Measurements from ENCODE around the gene OR52B4. TPM values are rescaled to one million over a fixed set of nuclear protein-coding genes. Genes with fewer than 3 reads are reported as not detected.
A peak's percentile ranks its signal among the peaks of the same experiment; 100 is the strongest.
"Not testable (repeated sequence)": the region's sequence is repeated elsewhere in the genome, so short reads cannot be mapped to it uniquely, and the experiment has no call there.

The OR52B4 gene
- total RNA-seq = not detected in 2 replicates
- long read RNA-seq = 0 reads

DNA sequence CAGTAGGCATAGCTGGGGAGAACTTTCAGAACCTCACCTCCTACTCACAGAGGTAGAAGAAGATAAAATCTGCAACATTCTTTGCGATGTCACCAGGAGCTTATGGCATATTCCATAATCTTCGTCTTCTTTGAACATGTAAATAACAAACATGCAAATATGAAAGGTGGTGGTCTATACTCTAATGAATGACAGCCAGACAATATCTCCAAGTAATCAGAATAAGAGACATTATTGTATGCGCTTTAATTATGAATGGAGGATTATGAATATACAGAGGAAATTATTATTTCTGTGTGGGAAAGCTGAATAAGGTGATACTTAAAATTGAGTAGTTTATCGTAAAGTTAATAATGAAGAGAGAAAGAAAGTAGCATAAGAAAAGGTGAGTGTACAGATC lies at the start of gene OR52B4:
Gene OR52B4, minus strand, starts transcription at position 101 of the 400 bp plus-strand sequence. Its CDS starts 91 bp downstream, at position 10.
- no peaks in the 10 kb centered on the region for H3K36me3 Mint-ChIP-seq (ENCODE audit: insufficient read depth)
- H3K27ac Mint-ChIP-seq = no peak within 1 kb of the TSS
- DNase-seq (ENCODE audit: low spot score, unreplicated experiment) = no peak
- TF ChIP-seq, protein P1, sequence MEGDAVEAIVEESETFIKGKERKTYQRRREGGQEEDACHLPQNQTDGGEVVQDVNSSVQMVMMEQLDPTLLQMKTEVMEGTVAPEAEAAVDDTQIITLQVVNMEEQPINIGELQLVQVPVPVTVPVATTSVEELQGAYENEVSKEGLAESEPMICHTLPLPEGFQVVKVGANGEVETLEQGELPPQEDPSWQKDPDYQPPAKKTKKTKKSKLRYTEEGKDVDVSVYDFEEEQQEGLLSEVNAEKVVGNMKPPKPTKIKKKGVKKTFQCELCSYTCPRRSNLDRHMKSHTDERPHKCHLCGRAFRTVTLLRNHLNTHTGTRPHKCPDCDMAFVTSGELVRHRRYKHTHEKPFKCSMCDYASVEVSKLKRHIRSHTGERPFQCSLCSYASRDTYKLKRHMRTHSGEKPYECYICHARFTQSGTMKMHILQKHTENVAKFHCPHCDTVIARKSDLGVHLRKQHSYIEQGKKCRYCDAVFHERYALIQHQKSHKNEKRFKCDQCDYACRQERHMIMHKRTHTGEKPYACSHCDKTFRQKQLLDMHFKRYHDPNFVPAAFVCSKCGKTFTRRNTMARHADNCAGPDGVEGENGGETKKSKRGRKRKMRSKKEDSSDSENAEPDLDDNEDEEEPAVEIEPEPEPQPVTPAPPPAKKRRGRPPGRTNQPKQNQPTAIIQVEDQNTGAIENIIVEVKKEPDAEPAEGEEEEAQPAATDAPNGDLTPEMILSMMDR (IDR thresholded peaks at IDR 0.05; ENCODE audit: unreplicated experiment) = no peak
- H3K27me3 Mint-ChIP-seq = peaks cover 8% of the 10 kb centered on the region
- H3K4me1 Mint-ChIP-seq (ENCODE audit: low read depth) = no peaks in the 10 kb centered on the region
- no peak within 1 kb of the TSS for H3K4me3 Mint-ChIP-seq (ENCODE audit: low read depth)
- H3K9me3 Mint-ChIP-seq (ENCODE audit: low read depth) = peaks cover 6% of the 10 kb centered on the region

DNA sequence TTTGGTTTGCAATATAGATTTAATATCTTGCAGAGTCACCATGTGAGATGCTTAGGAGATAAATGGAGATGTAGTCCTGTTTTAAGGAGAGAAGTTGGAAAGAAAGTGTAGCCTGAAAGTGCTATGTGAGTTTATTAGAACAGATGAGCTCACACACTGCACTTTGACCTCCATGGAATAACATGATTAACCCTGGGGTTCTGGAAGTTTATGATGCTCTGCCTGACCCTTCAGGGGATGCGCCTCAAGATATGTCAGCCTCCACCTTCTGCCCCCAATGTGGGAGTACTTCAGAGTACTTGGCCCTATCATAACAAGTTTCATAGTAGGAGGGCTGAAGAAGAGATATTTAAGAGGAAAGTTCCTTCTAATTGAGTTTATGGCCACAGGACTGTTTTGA lies 48.6 kb upstream of the OR52B4 start:
- no peaks in the 10 kb centered on the region for H3K36me3 Mint-ChIP-seq (ENCODE audit: insufficient read depth)
- DNase-seq (ENCODE audit: low spot score, unreplicated experiment) = no peak
- TF ChIP-seq, protein P1 (IDR thresholded peaks at IDR 0.05; ENCODE audit: unreplicated experiment) = no peak
- no peaks in the 10 kb centered on the region for H3K9me3 Mint-ChIP-seq (ENCODE audit: low read depth)
- H3K4me3 Mint-ChIP-seq (ENCODE audit: low read depth) = no peak overlapping the region
- H3K27me3 Mint-ChIP-seq = no peaks in the 10 kb centered on the region
- H3K4me1 Mint-ChIP-seq (ENCODE audit: low read depth) = peaks cover 1% of the 10 kb centered on the region
- no peak overlapping the region for H3K27ac Mint-ChIP-seq

DNA sequence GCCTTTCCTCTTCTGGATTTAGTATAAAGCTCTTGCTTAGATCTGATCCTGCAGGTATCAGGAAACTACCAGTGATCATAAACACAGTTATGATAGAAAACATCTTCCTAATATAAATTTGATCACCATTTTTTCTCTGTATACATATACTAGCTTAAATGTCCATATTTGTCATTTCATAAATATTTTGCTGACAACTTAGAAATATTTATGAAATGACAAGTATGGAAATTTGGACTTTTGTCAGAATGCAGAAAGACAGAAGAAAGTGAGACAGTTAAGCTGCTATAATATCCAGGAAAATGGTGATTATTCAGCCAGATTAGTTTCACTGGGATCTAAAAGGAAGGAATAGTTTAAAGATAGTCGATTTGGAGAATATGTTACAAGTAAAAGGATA lies 48.1 kb upstream of the OR52B4 start:
- Mint-ChIP-seq H3K9me3 (ENCODE audit: low read depth) (no peaks in the 10 kb centered on the region), H3K4me1 (ENCODE audit: low read depth) (peaks cover 1% of the 10 kb centered on the region), H3K4me3 (ENCODE audit: low read depth) (no peak overlapping the region), H3K36me3 (ENCODE audit: insufficient read depth) (no peaks in the 10 kb centered on the region), H3K27me3 (no peaks in the 10 kb centered on the region), H3K27ac (no peak overlapping the region)
- TF ChIP-seq, protein P1 (IDR thresholded peaks at IDR 0.05; ENCODE audit: unreplicated experiment) = no peak
- no peak for DNase-seq (ENCODE audit: low spot score, unreplicated experiment)

DNA sequence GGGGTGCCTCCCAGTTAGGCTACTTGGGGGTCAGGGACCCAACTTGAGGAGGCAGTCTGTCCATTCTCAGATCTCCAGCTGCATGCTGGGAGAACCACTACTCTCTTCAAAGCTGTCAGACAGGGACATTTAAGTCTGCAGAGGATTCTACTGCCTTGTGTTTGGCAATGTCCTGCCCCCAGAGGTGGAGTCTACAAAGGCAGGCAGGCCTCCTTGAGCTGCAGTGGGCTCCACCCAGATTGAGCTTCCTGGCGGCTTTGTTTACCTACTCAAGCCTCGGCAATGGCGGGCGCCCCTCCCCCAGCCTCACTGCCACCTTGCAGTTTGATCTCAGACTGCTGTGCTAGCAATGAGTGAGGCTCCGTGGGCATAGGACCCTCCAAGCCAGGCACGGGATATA lies 38.0 kb upstream of the OR52B4 start:
- H3K4me3 Mint-ChIP-seq (ENCODE audit: low read depth) = not testable (repeated sequence)
- peaks cover 21% of the 10 kb centered on the region for H3K9me3 Mint-ChIP-seq (ENCODE audit: low read depth)

DNA sequence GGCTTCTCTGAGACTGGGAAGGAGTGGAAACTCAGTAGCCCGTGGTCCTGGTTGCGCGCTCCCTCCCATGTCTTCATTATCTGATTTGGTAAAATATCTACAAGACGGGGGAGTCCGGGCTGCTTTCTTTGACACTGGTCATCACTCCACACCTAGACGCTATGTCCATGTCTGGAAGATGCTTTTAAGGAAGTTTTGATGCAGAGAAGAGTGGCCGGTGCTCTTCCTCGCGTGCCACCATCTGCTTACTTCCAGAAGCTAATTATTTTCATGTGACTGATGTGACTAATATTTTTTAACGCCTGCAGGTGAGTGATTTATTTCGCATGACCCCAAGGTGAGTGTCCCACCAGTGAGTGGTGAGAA lies 25.7 kb upstream of the OR52B4 start:
- H3K4me1 Mint-ChIP-seq (ENCODE audit: low read depth) = peaks cover 9% of the 10 kb centered on the region
- H3K4me3 Mint-ChIP-seq (ENCODE audit: low read depth) = peak overlapping the region; percentile 87
- peaks cover 12% of the 10 kb centered on the region for H3K9me3 Mint-ChIP-seq (ENCODE audit: low read depth)
- peaks cover 11% of the 10 kb centered on the region for H3K36me3 Mint-ChIP-seq (ENCODE audit: insufficient read depth)
- no peak overlapping the region for H3K27ac Mint-ChIP-seq
- DNase-seq (ENCODE audit: low spot score, unreplicated experiment) = no peak
- TF ChIP-seq, protein P1 (IDR thresholded peaks at IDR 0.05; ENCODE audit: unreplicated experiment) = no peak
- H3K27me3 Mint-ChIP-seq = peaks cover 5% of the 10 kb centered on the region

More for the DNA sequence above, 38.0 kb upstream of the OR52B4 start:
- not testable (repeated sequence) for DNase-seq (ENCODE audit: low spot score, unreplicated experiment); H3K36me3 Mint-ChIP-seq (ENCODE audit: insufficient read depth); H3K27ac Mint-ChIP-seq; H3K27me3 Mint-ChIP-seq; H3K4me1 Mint-ChIP-seq (ENCODE audit: low read depth)

DNA sequence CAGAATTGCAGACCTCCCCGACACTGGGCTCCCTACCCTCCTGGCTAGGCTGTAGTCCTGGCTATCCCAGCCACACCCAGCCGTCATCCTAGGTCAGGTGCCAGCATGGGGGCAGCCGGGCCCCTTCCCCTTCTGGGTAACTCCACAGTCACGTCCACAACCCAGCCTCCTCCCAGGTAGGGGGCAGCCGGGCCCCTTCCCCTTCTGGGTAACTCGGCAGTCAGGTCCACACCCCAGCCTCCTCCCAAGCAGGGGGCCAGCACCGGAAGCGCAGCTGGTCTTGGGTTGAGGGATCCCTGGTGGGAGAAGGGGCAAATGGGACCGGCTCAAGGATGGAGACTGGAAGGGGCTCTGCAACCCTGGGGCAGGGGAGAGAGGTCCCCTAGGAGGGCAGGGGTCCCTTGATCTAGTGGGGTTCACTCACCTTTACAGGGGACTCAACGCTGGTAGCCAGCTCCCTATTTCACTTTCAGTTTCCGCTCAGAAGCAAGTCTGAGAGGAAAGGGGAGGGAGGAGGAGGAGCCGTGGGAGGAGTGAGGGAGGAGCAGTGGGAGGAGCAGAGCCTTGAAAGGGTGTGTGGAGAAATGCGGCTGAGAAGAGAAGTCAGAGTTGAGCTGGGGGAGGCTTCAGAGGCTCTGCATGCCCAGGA lies 25.1 kb upstream of the OR52B4 start, which contains the start of gene TRIM21:
Gene TRIM21, minus strand, starts transcription at position 494 of the 649 bp plus-strand sequence. CDS start 3,293 bp downstream, outside the sequence.
- TF ChIP-seq, protein P1 (IDR thresholded peaks at IDR 0.05; ENCODE audit: unreplicated experiment) = no peak
- H3K27ac Mint-ChIP-seq = peak within 1 kb of the TSS; percentile 33
- peaks cover 9% of the 10 kb centered on the region for H3K4me1 Mint-ChIP-seq (ENCODE audit: low read depth)

More for the DNA sequence above, 25.1 kb upstream of the OR52B4 start, which contains the start of gene TRIM21:
- peaks cover 12% of the 10 kb centered on the region for H3K36me3 Mint-ChIP-seq (ENCODE audit: insufficient read depth)
- peak; percentile 32 for DNase-seq (ENCODE audit: low spot score, unreplicated experiment)
- peak within 1 kb of the TSS; percentile 87 for H3K4me3 Mint-ChIP-seq (ENCODE audit: low read depth)
- peaks cover 9% of the 10 kb centered on the region for H3K9me3 Mint-ChIP-seq (ENCODE audit: low read depth)
- H3K27me3 Mint-ChIP-seq = peaks cover 4% of the 10 kb centered on the region
